H1 (cell line): ENCODE results near the gene PXDN. TPM values are rescaled to one million over a fixed set of nuclear protein-coding genes. Genes with fewer than 3 reads are reported as not detected.

ENCODE experiments used
- CTCF ChIA-PET: fragments of 300-600 bp; sonication (Branson Sonifier 250); formaldehyde crosslinking; loops from one replicate; lab custom pipeline; 2021; ENCODE audit not compliant: partially characterized antibody; lab: Charles Lee
- POLR2A ChIA-PET: fragments of 300-600 bp; sonication (Branson Sonifier 250); formaldehyde crosslinking; loops from one replicate; lab custom pipeline; 2021; ENCODE audit warnings: inconsistent platforms; ENCODE audit not compliant: partially characterized antibody; lab: Charles Lee
- DNase-seq, 2 experiments: peaks; one replicate each; pipeline versions ENCODE4 v3.0.0 to v3.0.0-alpha.2; 2010 to 2022; ENCODE audit warnings: low spot score in 2 of 2, low read depth in 1 of 2, mixed read lengths in 1 of 2
- FAIRE-seq: peaks from 2 replicates; lab custom pipeline; 2011; peaks lifted over from hg19 to GRCh38; lab: Jason Lieb, UNC
- H2AFZ ChIP-seq: 2 replicates; pipeline ENCODE4 v1.8.1; 2012; ENCODE audit warnings: low read length, inconsistent platforms
- H2AK5ac ChIP-seq: 2 replicates; pipeline ENCODE4 v1.6.1; 2013; ENCODE audit warnings: low read depth, low read length
- H2BK120ac ChIP-seq: replicated peaks from 2 replicates; pipeline ENCODE3; 2013; ENCODE audit warnings: low read depth, low read length, inconsistent platforms
- H2BK12ac ChIP-seq: 2 replicates; pipeline ENCODE4 v1.6.1; 2013; ENCODE audit warnings: low read depth, low read length
- H2BK15ac ChIP-seq: 2 replicates; pipeline ENCODE4 v1.6.1; 2013; ENCODE audit warnings: low read length
- H2BK20ac ChIP-seq: 2 replicates; pipeline ENCODE4 v1.6.1; 2013; ENCODE audit warnings: low read length
- H2BK5ac ChIP-seq: 2 replicates; pipeline ENCODE4 v1.6.1; 2013; ENCODE audit warnings: low read depth, low read length
- H3K14ac ChIP-seq: 2 replicates; pipeline ENCODE4 v1.6.1; 2013; ENCODE audit warnings: inconsistent platforms; ENCODE audit not compliant: insufficient read length
- H3K18ac ChIP-seq: 2 replicates; pipeline ENCODE4 v1.6.1; 2013; ENCODE audit warnings: low read length; ENCODE audit errors: extremely low read depth
- H3K23ac ChIP-seq: 2 replicates; pipeline ENCODE4 v1.6.1; 2013; ENCODE audit warnings: inconsistent platforms; ENCODE audit not compliant: insufficient read length
- H3K23me2 ChIP-seq: 2 replicates; pipeline ENCODE4 v1.6.1; 2013; ENCODE audit warnings: low read depth, low read length
- H3K27ac ChIP-seq: 2 replicates; pipeline ENCODE4 v1.6.1; 2011; ENCODE audit warnings: low read depth, low read length, inconsistent platforms
- H3K27me3 ChIP-seq, 4 experiments: replicated peaks in 1 of 4; 1 replicate in 1 of 4; 2 replicates in 3 of 4; pipeline versions ENCODE4 v1.6.1 to v1.8.1; 2011 to 2013; ENCODE audit warnings: low read length in 3 of 4, mild to moderate bottlenecking in 3 of 4, inconsistent platforms in 2 of 4, mixed read lengths in 2 of 4, moderate library complexity in 1 of 4; ENCODE audit not compliant: control insufficient read depth in 3 of 4, insufficient read depth in 3 of 4; ENCODE audit errors: extremely low read depth in 1 of 4
- H3K36me3 ChIP-seq, 4 experiments: 2 replicates each; pipeline versions ENCODE4 v1.6.1 to v1.8.1; 2011 to 2013; ENCODE audit warnings: mild to moderate bottlenecking in 4 of 4, low read length in 3 of 4, moderate library complexity in 2 of 4, control low read depth in 1 of 4, inconsistent platforms in 1 of 4; ENCODE audit not compliant: insufficient read depth in 4 of 4, control insufficient read depth in 2 of 4
- H3K4ac ChIP-seq: replicated peaks from 2 replicates; pipeline ENCODE3; 2013; ENCODE audit warnings: low read length, low read depth, mixed read lengths, inconsistent platforms; ENCODE audit not compliant: insufficient read length
- H3K4me1 ChIP-seq, 4 experiments: replicated peaks in 1 of 4; 1 replicate in 1 of 4; 2 replicates in 3 of 4; pipeline versions ENCODE4 v1.6.1 to v1.8.1; 2011 to 2013; ENCODE audit warnings: low read length in 3 of 4, inconsistent platforms in 2 of 4, mixed read lengths in 1 of 4; ENCODE audit not compliant: insufficient read depth in 4 of 4, control insufficient read depth in 3 of 4
- H3K4me2 ChIP-seq, 2 experiments: 2 replicates each; pipeline versions ENCODE4 v1.6.1 to v1.8.1; 2011 to 2013; ENCODE audit warnings: low read depth in 2 of 2, low read length in 2 of 2, control low read depth in 1 of 2, inconsistent platforms in 1 of 2, mild to moderate bottlenecking in 1 of 2; ENCODE audit not compliant: insufficient read depth in 1 of 2
- H3K4me3 ChIP-seq, 4 experiments: fragments of 200-600, 300-600 bp in 1 of 4; sonication (generic), shearing (Covaris generic), sonication (Bioruptor Twin) in 1 of 4; 2 replicates each; pipeline versions ENCODE4 v1.5.1 to v1.8.1; 2011 to 2016; ENCODE audit warnings: low read length in 4 of 4, low read depth in 3 of 4, control low read depth in 2 of 4, inconsistent platforms in 2 of 4, mild to moderate bottlenecking in 2 of 4, mixed read lengths in 1 of 4, moderate library complexity in 1 of 4; ENCODE audit not compliant: insufficient read depth in 2 of 4; ENCODE audit errors: extremely low read depth in 1 of 4
- H3K56ac ChIP-seq: replicated peaks from 2 replicates; pipeline ENCODE3; 2013; ENCODE audit warnings: low read depth, mild to moderate bottlenecking, mixed read lengths, low read length, inconsistent platforms; ENCODE audit not compliant: insufficient read length
- H3K79me1 ChIP-seq: 2 replicates; pipeline ENCODE4 v1.6.1; 2013; ENCODE audit warnings: low read depth, low read length, control low read depth
- H3K79me2 ChIP-seq, 2 experiments: 2 replicates each; pipeline versions ENCODE4 v1.6.1 to v1.8.1; 2012 to 2013; ENCODE audit warnings: low read length in 2 of 2, mild to moderate bottlenecking in 2 of 2, inconsistent platforms in 1 of 2; ENCODE audit not compliant: insufficient read depth in 2 of 2, control insufficient read depth in 1 of 2
- H3K9ac ChIP-seq, 4 experiments: replicated peaks in 1 of 4; 1 replicate in 1 of 4; 2 replicates in 3 of 4; pipeline versions ENCODE4 v1.6.1 to v1.8.1; 2011 to 2013; ENCODE audit warnings: low read depth in 3 of 4, low read length in 3 of 4, control low read depth in 2 of 4, mild to moderate bottlenecking in 2 of 4, moderate library complexity in 2 of 4, inconsistent platforms in 1 of 4; ENCODE audit errors: extremely low read depth in 1 of 4
- H3K9me3 ChIP-seq, 2 experiments: 2 replicates each; pipeline versions ENCODE4 v1.6.1 to v1.8.1; 2012 to 2013; ENCODE audit warnings: mild to moderate bottlenecking in 2 of 2, moderate library complexity in 2 of 2, control low read depth in 1 of 2, inconsistent platforms in 1 of 2, low read depth in 1 of 2, low read length in 1 of 2, mixed read lengths in 1 of 2; ENCODE audit not compliant: insufficient read depth in 2 of 2
- H4K20me1 ChIP-seq, 2 experiments: replicated peaks in 1 of 2; 2 replicates each; pipeline versions ENCODE3 to v1.8.1; 2011 to 2013; ENCODE audit warnings: inconsistent platforms in 2 of 2, low read length in 2 of 2, mild to moderate bottlenecking in 1 of 2; ENCODE audit not compliant: insufficient read depth in 2 of 2, control insufficient read depth in 1 of 2
- H4K5ac ChIP-seq: 2 replicates; pipeline ENCODE4 v1.6.1; 2013; ENCODE audit warnings: low read length, low read depth, mixed read lengths, inconsistent platforms; ENCODE audit not compliant: insufficient read length
- H4K8ac ChIP-seq: 2 replicates; pipeline ENCODE4 v1.8.0; 2013; ENCODE audit warnings: mild to moderate bottlenecking, moderate library complexity, low read length, inconsistent platforms; ENCODE audit not compliant: insufficient read depth; ENCODE audit errors: extremely low read depth
- H4K91ac ChIP-seq: replicated peaks from 2 replicates; pipeline ENCODE3; 2013; ENCODE audit warnings: low read length, mixed read lengths, inconsistent platforms; ENCODE audit not compliant: insufficient read length
- BRCA1 ChIP-seq: IDR thresholded peaks from 2 replicates; pipeline ENCODE4 v1.6.1; 2012; ENCODE audit warnings: low read depth, low read length, improper control_type of control experiment
- CHD2 ChIP-seq: IDR thresholded peaks from 2 replicates; pipeline ENCODE4 v1.6.1; 2012; ENCODE audit warnings: low read length, improper control_type of control experiment
- CTBP2 ChIP-seq: IDR thresholded peaks from 2 replicates; pipeline ENCODE4 v1.7.0; 2011; ENCODE audit warnings: borderline replicate concordance, mild to moderate bottlenecking, moderate library complexity, mixed read lengths, low read length; ENCODE audit not compliant: insufficient read depth, insufficient read length
- FOSL1 ChIP-seq: IDR thresholded peaks from 2 replicates; pipeline ENCODE4 v1.6.1; 2011; ENCODE audit warnings: mild to moderate bottlenecking, low read depth, low read length, moderate library complexity; ENCODE audit not compliant: insufficient read depth
- GABPA ChIP-seq: IDR thresholded peaks from 2 replicates; pipeline ENCODE4 v1.6.1; 2011; ENCODE audit warnings: mild to moderate bottlenecking, low read length, moderate library complexity, borderline replicate concordance; ENCODE audit not compliant: insufficient read depth
- NRF1 ChIP-seq: IDR thresholded peaks from 2 replicates; pipeline ENCODE4 v1.6.1; 2011; ENCODE audit warnings: mild to moderate bottlenecking, low read depth, low read length, improper control_type of control experiment
- POLR2AphosphoS5 ChIP-seq: IDR thresholded peaks from 2 replicates; pipeline ENCODE4 v1.6.1; 2011; ENCODE audit warnings: low read depth, low read length
- RBBP5 ChIP-seq: IDR thresholded peaks from 2 replicates; pipeline ENCODE4 v1.7.1; 2012; ENCODE audit warnings: low read depth, mild to moderate bottlenecking, inconsistent platforms, low read length, moderate library complexity, borderline replicate concordance
- SAP30 ChIP-seq: fragments of 300-600 bp; sonication (generic); IDR thresholded peaks from 2 replicates; pipeline ENCODE4 v1.7.1; 2012; ENCODE audit warnings: low read length, moderate library complexity, mild to moderate bottlenecking, inconsistent platforms; ENCODE audit not compliant: insufficient read depth, insufficient replicate concordance
- SIN3A ChIP-seq, 2 experiments: IDR thresholded peaks in 1 of 2; conservative IDR thresholded peaks in 1 of 2; 2 replicates each; pipeline ENCODE4 v1.6.1; 2011 to 2012; ENCODE audit warnings: low read length in 2 of 2, improper control_type of control experiment in 1 of 2, low read depth in 1 of 2, mild to moderate bottlenecking in 1 of 2
- SUZ12 ChIP-seq: fragments of 200-600 bp; sonication (generic); IDR thresholded peaks from 2 replicates; pipeline ENCODE4 v1.6.1; 2012; ENCODE audit warnings: mild to moderate bottlenecking, inconsistent platforms, low read length, moderate library complexity, mixed read lengths
- TCF12 ChIP-seq: IDR thresholded peaks from 2 replicates; pipeline ENCODE4 v1.6.1; 2011; ENCODE audit warnings: low read depth, mild to moderate bottlenecking, low read length
- TEAD4 ChIP-seq: IDR thresholded peaks from 2 replicates; pipeline ENCODE4 v1.6.1; 2012; ENCODE audit warnings: low read depth, low read length, inconsistent platforms, mixed read lengths
- ZNF274 ChIP-seq: IDR thresholded peaks from 2 replicates; pipeline ENCODE4 v1.7.0; 2012; ENCODE audit warnings: low read length, borderline replicate concordance; ENCODE audit errors: extremely low read depth
- WGBS, 2 experiments: shearing (Covaris generic) in 1 of 2; methylation state at CpG; one replicate each; pipeline versions ENCODE4 v1.1.6 to v1.1.7; 2013 to 2015; ENCODE audit warnings: low lambda C conversion rate in 2 of 2, mixed read lengths in 2 of 2, inconsistent platforms in 1 of 2, low coverage in 1 of 2, missing lambda C conversion rate in 1 of 2; ENCODE audit not compliant: insufficient replicate concordance in 2 of 2, insufficient coverage in 1 of 2, insufficient read length in 1 of 2; ENCODE audit errors: extremely low coverage in 1 of 2, missing lambda C conversion rate in 1 of 2; 5-methylcytosine and 5-hydroxymethylcytosine counted together
- polyA plus RNA-seq, 7 experiments: library from polyadenylated mRNA; depleted of rRNA in 3 of 7; stranded (reverse) in 5 of 7; unstranded in 2 of 7; fragments of >200 nt in 5 of 7; fragments of 200-250 nt in 2 of 7; gene quantifications; 1 replicate in 5 of 7; 2 replicates in 1 of 7; 4 replicates in 1 of 7; pipeline versions ENCODE4 v1.2.1 to v1.2.3, GENCODE V29; 2011 to 2013; ENCODE audit warnings: missing spikeins in 2 of 7, mixed read lengths in 2 of 7
- total RNA-seq: library from RNA; stranded (reverse); fragmentation: NEBNext Ultra II Directional; extraction: Animal tissue kit (Norgen Biotek cat#: 25700); gene quantifications from 2 replicates; pipeline ENCODE4 v1.2.1, GENCODE V29; 2021

Gene PXDN
- total and polyA plus RNA-seq, 2 of the 8 experiments (the other 6 are each of a cell fraction or from before 2014, with no cell fraction given), result 104 to 141 TPM

DNA sequence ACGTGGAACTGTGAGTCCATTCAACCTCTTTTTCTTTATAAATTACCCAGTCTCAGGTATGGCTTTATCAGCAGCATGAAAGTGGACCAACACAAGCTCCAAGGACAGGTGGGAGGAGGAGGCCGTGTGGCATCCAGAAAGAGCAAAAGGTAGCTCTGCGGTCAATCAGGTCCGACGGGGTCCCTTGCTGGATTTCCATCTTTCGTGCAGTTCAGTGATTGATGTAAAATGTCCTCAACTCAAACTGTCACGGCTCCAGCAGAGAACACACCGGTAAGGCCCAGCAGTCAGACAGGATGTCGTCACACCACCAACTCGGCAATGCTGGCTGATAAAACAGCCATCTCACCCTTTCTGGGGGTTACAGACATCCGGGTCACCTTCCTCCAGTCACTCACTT is 123.3 kb downstream of the PXDN start:
- H3K23me2 ChIP-seq, result peaks cover 2% of the 10 kb centered on the region; the same call in 1 of the 2 replicates
- no peak overlapping the region for H3K9ac ChIP-seq
- POLR2A ChIA-PET, result interaction anchor here (1.3 kb wide), 2 partner anchors 12 to 34 kb away, joined by 3 to 6 read pairs; no protein-coding TSS in a partner anchor
- no peaks in the 10 kb centered on the region for H4K20me1 ChIP-seq
- no peak overlapping the region for H2BK20ac ChIP-seq
- no peak for DNase-seq
- peaks cover 0 to 6% (median 0%) of the 10 kb centered on the region in 4 experiments; a peak in 4 of 8 replicates for H3K36me3 ChIP-seq
- no peak overlapping the region for H4K5ac ChIP-seq
- H3K79me2 ChIP-seq, result 0 out of 4 replicates have a peak, but pooled peaks cover 0 to 3% of the 10 kb centered on the region in 2 experiments
- H3K56ac ChIP-seq, result no peak overlapping the region
- H3K4me2 ChIP-seq, result no peak overlapping the region
- no peak overlapping the region for H2AK5ac ChIP-seq
- H3K79me1 ChIP-seq, result no peaks in the 10 kb centered on the region
- no peak overlapping the region for H2BK120ac ChIP-seq
- peaks cover 3 to 26% (median 18%) of the 10 kb centered on the region in 4 experiments; a peak in 6 of 7 replicates for H3K4me1 ChIP-seq
- H3K4ac ChIP-seq, result no peak overlapping the region
- CTCF ChIA-PET, result interaction anchor here (2.5 kb wide), 1 partner anchor 19 kb away, joined by 8 read pairs; no protein-coding TSS in a partner anchor
- H2BK15ac ChIP-seq, result no peak overlapping the region
- H3K14ac ChIP-seq, result no peak overlapping the region
- H3K18ac ChIP-seq, result no peak overlapping the region
- no peak for FAIRE-seq
- H3K27me3 ChIP-seq, result no peaks in the 10 kb centered on the region; a peak in 1 of 7 replicates
- no peaks in the 10 kb centered on the region for H3K9me3 ChIP-seq
- H3K4me3 ChIP-seq, result no peak overlapping the region
- H4K8ac ChIP-seq, result no peak overlapping the region
- H3K27ac ChIP-seq, result no peak overlapping the region
- WGBS, 2 experiments, result 92% methylated on average over 11 of the region's 11 CpGs; no CpG with 5 or more reads in 1 of the 2 experiments
- H2AFZ ChIP-seq, result no peak overlapping the region
- peak overlapping the region; percentile 71; the same call in 1 of the 2 replicates for H2BK5ac ChIP-seq
- no peak overlapping the region for H2BK12ac ChIP-seq
- H3K23ac ChIP-seq, result no peak overlapping the region
- H4K91ac ChIP-seq, result no peak overlapping the region
- TF ChIP-seq FOSL1, result no peak
- TF ChIP-seq ZNF274, result no peak
- no peak for TF ChIP-seq RBBP5
- no peak for TF ChIP-seq CTBP2
- TF ChIP-seq SAP30, result no peak
- TF ChIP-seq BRCA1, result no peak
- TF ChIP-seq SIN3A (conservative IDR thresholded peaks at IDR 0.05 in 1 of 2, IDR thresholded peaks at IDR 0.05 in 1 of 2; ENCODE audit: low read depth in 1 of 2, low read length in 2 of 2), result no peak
- no peak for TF ChIP-seq POLR2AphosphoS5
- TF ChIP-seq TEAD4, result no peak
- TF ChIP-seq CHD2, result no peak
- TF ChIP-seq GABPA, result no peak
- TF ChIP-seq NRF1, result no peak
- TF ChIP-seq SUZ12, result no peak
- TF ChIP-seq TCF12, result no peak
